ENCODE measurements around the gene EIPR1.

The EIPR1 gene

DNA sequence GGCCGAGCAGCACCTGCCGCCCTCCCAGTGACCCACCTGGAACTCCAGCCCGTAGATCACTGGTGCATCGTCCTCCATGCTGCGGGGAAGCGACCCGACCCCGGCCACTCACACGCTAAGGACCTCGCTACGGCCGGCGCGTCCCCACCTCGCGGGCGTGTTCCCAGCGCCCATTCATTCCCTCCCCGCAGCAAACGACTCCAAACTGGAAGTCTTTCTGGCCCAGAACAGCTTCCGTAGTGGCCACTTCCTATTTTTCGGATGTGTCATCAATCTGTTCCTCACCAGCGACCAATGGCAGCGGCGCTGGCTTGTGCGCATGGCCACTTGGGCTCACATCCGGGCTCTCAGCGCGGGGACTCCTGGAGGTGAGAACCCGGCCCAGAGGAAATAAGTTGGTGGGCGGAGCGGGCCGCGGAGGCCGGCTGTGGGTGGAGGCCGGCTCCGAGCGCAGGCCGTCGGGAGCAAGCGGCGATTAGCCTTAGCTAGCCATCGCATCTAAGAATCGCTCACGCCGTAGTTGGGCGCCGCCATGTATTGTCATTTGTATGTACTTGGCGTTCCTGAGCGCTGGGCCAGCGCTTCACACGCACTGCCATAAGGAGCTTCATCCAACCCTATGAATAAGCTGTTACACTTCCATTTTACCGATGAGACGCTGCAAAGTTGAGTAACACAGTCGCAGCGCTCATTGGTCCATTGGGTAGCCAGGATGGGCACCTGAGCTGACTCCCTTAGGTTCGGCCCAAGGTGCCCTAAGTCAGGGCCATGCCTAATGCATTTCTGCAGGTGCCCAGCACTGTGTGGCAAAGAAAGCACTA lies at the start of gene EIPR1:
Gene EIPR1, minus strand, starts transcription at position 207 of the 821 bp plus-strand sequence. Its CDS starts 129 bp downstream, at position 78.
- TF ChIP-seq, protein P1, sequence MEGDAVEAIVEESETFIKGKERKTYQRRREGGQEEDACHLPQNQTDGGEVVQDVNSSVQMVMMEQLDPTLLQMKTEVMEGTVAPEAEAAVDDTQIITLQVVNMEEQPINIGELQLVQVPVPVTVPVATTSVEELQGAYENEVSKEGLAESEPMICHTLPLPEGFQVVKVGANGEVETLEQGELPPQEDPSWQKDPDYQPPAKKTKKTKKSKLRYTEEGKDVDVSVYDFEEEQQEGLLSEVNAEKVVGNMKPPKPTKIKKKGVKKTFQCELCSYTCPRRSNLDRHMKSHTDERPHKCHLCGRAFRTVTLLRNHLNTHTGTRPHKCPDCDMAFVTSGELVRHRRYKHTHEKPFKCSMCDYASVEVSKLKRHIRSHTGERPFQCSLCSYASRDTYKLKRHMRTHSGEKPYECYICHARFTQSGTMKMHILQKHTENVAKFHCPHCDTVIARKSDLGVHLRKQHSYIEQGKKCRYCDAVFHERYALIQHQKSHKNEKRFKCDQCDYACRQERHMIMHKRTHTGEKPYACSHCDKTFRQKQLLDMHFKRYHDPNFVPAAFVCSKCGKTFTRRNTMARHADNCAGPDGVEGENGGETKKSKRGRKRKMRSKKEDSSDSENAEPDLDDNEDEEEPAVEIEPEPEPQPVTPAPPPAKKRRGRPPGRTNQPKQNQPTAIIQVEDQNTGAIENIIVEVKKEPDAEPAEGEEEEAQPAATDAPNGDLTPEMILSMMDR (IDR thresholded peaks at IDR 0.05), result peak; percentile 66

DNA sequence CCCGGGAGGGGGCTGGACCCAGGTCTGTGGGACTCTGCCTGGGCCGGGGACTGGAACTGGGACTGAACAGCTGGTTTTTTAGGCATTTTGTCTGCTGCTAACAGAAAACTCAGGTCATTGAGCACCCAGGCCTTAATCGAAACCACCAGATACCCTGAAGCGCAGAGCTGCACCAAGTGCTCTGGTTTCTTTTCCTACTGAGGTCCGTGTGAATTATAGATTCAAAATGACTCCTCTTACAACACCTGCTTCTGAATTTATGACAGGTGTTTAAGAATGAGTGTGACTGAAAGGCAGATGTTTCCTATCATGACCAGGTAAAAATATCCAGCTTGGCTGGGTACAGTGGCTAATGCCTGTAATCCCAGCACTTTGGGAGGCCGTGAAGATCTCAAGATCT lies 49.7 kb upstream of the EIPR1 start:
- no peaks in the 10 kb centered on the region for H3K27me3 ChIP-seq
- H3K4me1 ChIP-seq (ENCODE audit: control insufficient read depth in 1 of 2, insufficient read depth in 1 of 2, low read depth in 1 of 2, low read length in 1 of 2), result peaks cover 9 to 13% of the 10 kb centered on the region in 2 experiments
- H3K36me3 ChIP-seq, result peaks cover 87% of the 10 kb centered on the region
- no peak overlapping the region for H3K27ac ChIP-seq
- no peaks in the 10 kb centered on the region for H3K9me3 ChIP-seq
- no peak overlapping the region for H3K4me3 ChIP-seq (ENCODE audit: low read depth in 1 of 2, low read length in 1 of 2)
- TF ChIP-seq, protein P1 (IDR thresholded peaks at IDR 0.05), result no peak

More for the DNA sequence above, at the start of gene EIPR1:
- H3K27ac ChIP-seq, result peak within 1 kb of the TSS; percentile 92
- peak within 1 kb of the TSS; percentile 81 to 88 for H3K4me3 ChIP-seq (ENCODE audit: low read depth in 1 of 2, low read length in 1 of 2)
- H3K9me3 ChIP-seq, result no peaks in the 10 kb centered on the region
- peaks cover 36 to 41% of the 10 kb centered on the region in 2 experiments for H3K4me1 ChIP-seq (ENCODE audit: control insufficient read depth in 1 of 2, insufficient read depth in 1 of 2, low read depth in 1 of 2, low read length in 1 of 2)
- H3K27me3 ChIP-seq, result no peaks in the 10 kb centered on the region
- H3K36me3 ChIP-seq, result peaks cover 10% of the 10 kb centered on the region

DNA sequence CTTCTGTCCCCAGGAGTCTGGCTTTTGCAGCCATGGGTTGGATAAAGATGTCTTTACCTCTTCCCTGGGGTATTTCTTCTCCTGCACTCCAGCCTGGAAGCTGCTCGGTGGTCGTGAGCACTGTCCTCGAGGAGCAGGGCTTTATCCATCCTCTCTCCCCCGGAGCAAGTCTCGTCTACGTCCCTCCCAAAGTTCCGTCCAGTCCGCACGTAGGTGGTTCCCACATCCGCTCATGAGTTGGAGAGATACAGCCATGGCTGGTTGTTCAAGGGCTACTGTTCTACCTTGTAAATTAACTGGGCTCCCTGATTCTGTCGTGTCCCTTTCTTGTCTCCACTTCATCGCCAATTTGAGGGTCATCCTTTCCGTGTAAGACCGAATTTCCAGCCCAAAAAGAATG lies 49.0 kb upstream of the EIPR1 start:
- no peaks in the 10 kb centered on the region for H3K27me3 ChIP-seq
- TF ChIP-seq, protein P1 (IDR thresholded peaks at IDR 0.05), result no peak
- no peak overlapping the region for H3K27ac ChIP-seq
- peaks cover 88% of the 10 kb centered on the region for H3K36me3 ChIP-seq
- H3K4me1 ChIP-seq (ENCODE audit: control insufficient read depth in 1 of 2, insufficient read depth in 1 of 2, low read depth in 1 of 2, low read length in 1 of 2), result peaks cover 9 to 13% of the 10 kb centered on the region in 2 experiments
- no peaks in the 10 kb centered on the region for H3K9me3 ChIP-seq
- no peak overlapping the region for H3K4me3 ChIP-seq (ENCODE audit: low read depth in 1 of 2, low read length in 1 of 2)

DNA sequence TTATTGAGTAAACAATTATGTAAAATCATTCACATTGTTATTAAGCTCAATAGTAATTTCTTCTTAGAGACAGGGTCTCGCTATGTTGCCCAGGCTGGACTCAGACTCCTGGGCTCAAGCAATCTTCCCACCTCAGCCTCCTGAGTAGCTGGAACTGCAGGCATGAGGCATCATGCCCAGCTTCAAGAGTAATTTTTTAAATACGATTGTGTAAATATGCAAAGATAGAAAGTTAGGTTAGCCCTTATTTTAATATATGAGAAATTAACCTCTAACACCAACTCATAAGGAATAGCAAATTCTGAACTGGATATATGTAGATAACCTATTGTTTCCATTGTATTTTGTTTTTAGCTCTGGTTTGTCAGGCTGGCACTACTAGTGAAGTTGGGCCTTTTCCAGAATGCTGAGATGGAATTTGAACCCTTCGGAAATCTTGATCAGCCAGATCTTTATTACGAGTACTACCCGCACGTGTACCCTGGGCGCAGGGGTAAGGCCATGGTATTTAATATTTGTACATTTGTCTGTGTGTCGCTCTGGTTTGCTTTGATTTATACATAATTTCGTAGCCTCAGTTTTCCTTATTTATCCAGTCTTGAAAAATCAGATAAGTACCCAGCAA lies 46.7 kb upstream of the EIPR1 start:
- Histone ChIP-seq H3K9me3 (no peaks in the 10 kb centered on the region), H3K36me3 (peaks cover 83% of the 10 kb centered on the region), H3K4me3 (ENCODE audit: low read depth in 1 of 2, low read length in 1 of 2) (no peak overlapping the region), H3K27ac (no peak overlapping the region), H3K27me3 (no peaks in the 10 kb centered on the region), H3K4me1 (ENCODE audit: control insufficient read depth in 1 of 2, insufficient read depth in 1 of 2, low read depth in 1 of 2, low read length in 1 of 2) (peaks cover 0 to 4% of the 10 kb centered on the region in 2 experiments)
- TF ChIP-seq, protein P1 (IDR thresholded peaks at IDR 0.05), result no peak

DNA sequence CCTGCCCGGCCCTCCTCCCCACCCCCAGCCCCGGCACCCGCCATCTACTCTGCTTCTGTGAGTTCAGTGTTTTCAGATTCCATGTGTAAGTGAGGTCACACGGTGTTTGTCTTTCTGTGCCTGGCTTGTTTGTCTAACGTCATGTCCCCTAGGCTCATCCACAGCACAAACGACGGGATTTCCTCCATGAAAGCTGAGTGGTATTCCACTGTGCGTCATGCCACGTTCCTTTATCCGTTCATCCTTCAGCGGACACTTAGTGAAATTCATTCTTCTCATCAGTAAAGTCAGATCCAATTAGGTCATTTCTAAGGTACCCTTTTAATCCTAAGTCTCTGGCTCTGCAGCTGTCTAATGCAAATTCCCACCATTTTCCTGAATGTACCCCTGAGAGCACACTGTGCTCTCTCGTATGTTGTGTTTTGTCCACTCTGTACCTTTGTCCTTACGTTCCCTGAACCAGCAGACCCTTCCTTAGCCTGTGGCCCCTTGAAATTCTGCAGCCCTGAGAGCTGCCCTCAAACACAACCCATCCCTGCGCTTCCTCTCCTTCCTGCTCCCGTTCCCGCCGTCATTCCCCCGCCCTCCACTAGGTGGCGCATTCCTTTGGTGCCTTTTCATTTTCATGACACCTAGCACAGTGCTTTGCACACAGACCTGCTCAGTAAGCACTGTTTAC lies 46.0 kb upstream of the EIPR1 start:
- no peaks in the 10 kb centered on the region for H3K9me3 ChIP-seq
- H3K27me3 ChIP-seq, result no peaks in the 10 kb centered on the region
- H3K4me3 ChIP-seq (ENCODE audit: low read depth in 1 of 2, low read length in 1 of 2), result no peak overlapping the region
- H3K4me1 ChIP-seq (ENCODE audit: control insufficient read depth in 1 of 2, insufficient read depth in 1 of 2, low read depth in 1 of 2, low read length in 1 of 2), result no peaks in the 10 kb centered on the region
- peaks cover 84% of the 10 kb centered on the region for H3K36me3 ChIP-seq
- no peak overlapping the region for H3K27ac ChIP-seq
- TF ChIP-seq, protein P1 (IDR thresholded peaks at IDR 0.05), result peak; percentile 97
